HL-60/S4 treated with phorbol 12-myristate 13-acetate at 8.2 ng/mL for 4 days and 3 days (cell line): Measurements from ENCODE around the gene ZEB2.

ENCODE experiments used
- in situ Hi-C: fragments of 300-500 bp; cut with MboI; formaldehyde crosslinking; loops from 2 replicates; pipeline ENCODE4 v1.15.0; 2022; ENCODE audit warnings: low sequenced_read_pairs

Gene ZEB2

DNA sequence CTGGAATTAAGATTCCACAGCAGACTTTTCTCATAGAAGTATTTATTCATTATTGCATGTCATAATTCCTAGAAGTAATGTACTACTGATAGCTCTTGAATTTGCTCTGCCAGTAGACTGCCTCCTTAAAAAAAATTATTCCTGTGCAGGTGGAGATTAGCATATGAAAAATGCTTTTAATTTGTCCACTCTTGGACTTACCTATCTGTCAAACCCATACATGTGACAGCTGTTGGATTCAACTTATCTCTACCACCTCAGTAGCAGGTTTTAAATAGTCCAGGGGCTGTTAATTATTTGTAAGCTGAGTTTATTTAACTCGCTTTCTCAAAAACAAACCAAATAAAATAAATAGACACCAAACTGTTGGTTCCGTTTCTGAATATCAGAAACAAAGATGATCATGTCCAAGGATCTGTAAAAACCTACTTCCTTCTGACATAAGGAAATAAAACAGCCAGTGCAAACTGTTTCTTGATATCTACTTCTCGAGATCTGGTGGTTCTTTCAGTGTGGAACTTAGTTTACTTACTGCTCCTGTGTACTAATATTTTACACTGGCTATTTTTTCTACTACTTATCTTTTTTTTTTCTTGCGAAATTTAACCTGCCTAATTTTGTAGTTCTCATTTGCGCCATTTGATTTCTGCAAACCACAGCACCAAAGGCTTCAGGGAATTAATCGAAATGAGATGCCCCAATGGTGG, 44.2 kb downstream of the ZEB2 start:
- in situ Hi-C loops = no loop called here

DNA sequence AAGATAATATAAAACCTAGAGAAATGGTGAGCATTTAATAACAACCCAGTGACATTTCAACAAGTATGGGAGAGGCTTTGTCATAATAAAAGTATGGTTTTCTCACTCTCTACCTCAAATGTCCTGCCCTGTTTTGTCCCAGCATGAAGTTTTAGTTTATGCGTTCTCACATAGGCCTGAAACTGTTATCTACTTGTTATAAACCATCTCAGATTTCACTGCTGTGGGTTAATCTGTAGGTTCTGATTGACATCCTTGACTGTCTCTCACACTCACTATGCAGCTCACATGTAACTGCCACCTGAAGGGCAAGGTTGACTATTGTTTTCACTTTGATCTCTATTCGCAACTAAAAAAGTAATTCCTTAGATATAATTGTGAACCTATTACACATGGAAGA, 44.9 kb downstream of the ZEB2 start:
- in situ Hi-C loops = no loop called here

DNA sequence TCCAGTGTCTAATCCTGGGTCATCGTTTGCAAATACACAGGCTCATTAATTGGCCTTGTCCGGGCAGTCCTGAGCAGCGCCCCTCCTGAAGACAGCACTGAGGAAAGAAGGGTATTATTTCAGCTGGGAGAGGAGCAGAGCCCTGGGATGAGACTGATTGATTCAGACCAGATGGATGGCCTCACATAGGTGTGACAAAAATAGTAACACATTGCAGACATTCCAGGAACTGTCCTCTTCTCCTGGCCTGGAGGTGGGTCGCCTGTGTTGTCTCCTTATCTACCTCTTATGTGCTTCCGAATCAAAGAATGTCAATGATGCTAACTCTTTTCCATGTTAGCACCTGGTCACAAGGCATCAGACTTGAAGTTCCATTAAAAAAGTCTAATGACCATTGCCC, 45.9 kb downstream of the ZEB2 start:
- in situ Hi-C loops = no loop called here

DNA sequence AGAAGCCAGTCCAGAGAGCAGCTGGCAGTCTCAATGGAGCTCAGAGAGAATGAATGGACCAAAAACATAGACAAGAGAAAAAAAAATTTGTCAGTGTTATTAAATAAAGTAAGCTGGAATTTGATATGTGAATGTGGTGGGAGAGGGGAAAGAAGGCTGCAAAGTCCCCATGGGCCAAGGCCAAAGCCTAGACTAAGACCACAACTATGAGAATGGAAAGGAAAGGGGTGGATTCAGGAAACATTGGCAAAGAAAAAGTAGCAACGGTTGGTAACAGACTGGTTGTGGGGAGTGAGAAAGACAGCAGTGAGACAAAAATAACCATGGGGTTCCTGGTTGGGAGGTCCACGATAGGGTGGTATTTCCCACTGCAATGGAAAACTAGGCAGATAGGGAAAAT, 47.0 kb downstream of the ZEB2 start:
- in situ Hi-C loops = no loop called here

DNA sequence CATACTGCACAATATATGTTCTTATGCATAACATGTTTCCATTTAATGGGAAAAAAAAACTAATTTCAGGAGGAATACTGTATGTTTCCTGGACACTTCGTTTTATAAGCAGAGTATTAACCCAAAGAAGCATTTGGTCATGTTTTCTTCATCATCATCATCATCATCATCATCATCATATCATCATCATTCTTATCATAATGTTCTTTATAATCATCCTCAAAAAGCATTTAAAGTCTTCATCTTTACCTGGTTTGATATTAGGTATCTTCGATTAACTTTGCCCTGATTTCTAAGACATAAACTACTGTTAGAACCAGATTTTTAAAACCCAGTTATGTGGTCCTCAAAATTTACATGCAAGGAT, 47.9 kb downstream of the ZEB2 start:
- in situ Hi-C loops = no loop called here

DNA sequence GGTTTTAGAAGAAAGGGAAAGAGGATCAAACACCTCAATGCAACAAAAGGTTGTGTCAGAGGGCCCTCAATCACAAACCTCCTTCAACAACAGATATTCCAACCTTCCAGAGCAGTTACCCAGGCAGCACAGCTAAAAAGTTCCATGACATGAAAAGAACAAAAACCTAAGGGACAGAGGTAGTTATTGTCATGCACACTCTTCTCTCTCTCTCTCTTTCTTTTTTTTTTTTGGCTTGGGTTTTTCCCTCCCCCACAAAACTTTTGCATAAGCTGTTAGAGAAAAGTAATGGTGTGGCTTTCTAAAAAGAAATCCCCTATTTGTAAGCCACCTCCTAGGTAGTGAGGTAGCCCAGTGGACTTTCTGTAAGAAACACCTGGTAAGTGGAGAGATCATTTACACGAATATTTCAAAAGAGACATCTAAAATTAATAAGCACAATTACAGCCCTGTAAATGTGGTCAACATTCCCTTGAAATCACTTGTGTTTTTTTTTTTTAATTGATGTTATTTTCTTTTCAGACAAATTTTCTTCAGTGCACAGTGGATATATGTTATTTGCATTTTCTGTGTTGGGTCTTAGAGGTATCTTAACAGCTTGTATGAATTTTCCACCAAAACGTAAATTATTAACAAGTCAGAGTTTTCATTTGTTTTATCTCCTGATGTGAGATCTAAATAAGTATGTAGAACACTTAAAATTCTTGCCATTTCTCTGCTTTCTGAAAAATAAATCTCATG, 48.4 kb downstream of the ZEB2 start:
- in situ Hi-C loops = no loop called here

DNA sequence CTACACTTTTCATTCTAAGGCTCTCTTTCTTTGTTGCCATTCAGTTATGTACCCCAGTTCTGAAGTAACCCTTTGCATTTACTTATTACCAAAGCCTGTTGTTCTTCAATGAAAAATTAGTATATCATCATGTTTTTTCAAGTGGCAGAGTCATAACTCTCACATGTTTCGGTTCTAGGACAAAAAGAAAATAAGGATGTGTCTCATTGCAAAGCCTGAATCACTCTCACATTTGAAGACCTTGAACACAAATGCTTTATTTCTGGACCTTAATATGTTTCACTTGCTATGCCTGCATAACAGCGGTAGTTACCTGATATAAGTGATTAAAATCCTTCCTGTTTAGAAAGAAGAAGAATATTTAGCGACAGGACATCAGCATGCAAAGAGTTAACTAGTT, 49.1 kb downstream of the ZEB2 start:
- in situ Hi-C loops = no loop called here

DNA sequence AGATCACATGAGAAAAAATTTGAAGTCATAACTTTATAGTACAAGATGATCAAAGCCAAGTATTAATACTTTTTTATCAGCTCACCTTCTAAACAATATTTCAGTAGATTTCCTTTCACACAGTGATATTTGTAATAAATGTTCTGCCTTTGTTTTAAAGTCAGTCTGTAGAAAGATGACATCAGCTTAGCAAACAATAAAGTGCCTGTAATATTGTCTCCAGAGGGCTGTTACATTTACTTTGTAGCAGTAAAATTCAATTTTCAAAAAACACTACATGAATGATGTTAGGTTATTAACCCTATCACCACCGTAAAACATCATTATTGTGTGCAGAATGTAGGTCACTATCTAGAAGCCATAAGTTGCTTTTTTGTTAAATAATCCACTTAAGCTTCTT, 49.6 kb downstream of the ZEB2 start:
- in situ Hi-C loops = no loop called here

DNA sequence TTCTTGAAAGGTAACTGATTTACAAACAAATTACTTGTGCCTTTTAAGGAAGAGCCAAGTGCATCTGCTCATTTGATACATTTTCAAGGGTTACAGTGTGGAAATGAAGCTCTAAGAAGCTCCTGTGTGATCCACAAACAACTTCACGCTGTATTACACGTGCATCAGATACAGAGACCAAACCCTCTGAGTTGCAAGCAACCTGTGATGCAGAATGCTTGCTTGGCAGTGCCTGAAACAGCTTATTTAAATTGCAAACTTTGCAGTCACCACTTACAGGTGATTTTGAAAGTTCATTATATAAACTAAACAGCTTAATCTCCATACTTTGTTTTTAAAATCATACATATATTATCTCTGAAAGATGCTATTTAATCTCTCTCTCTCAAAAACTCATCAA, 50.1 kb downstream of the ZEB2 start:
- in situ Hi-C loops = no loop called here

DNA sequence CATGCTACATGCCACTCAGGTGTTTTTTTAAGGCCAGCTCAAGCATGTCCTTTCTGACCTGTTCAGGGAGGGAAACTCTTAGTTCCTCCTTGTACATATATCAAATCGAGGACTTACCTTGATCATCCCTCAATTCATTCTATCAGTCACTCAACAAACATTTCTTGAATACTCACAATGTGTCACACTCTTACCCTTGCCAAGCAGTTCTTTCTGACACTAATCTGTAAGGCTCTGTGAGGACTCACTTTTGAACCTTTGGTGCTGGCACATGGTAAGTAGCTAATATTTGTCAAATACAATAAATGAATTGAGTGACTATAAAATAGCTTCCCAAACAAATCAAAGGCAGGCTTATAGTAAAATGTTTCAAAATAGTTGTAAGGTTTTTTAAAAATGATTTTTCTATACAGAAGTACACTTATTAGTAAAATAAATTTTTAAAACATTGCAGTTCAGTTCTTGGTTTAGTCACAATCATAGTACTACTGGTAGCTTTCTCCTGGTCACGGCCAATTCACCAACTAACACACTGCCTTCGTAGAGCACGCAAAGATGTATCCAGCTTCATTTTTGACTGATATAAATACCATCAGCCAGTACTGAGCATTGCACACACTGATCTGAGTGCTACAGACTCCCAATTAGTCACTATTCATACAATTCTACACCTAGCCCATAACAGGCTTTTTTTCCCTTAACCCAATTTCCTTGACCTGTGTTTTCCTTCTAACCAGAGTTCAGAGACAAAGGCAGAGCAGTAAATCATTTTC, 50.9 kb downstream of the ZEB2 start:
- in situ Hi-C loops = no loop called here

DNA sequence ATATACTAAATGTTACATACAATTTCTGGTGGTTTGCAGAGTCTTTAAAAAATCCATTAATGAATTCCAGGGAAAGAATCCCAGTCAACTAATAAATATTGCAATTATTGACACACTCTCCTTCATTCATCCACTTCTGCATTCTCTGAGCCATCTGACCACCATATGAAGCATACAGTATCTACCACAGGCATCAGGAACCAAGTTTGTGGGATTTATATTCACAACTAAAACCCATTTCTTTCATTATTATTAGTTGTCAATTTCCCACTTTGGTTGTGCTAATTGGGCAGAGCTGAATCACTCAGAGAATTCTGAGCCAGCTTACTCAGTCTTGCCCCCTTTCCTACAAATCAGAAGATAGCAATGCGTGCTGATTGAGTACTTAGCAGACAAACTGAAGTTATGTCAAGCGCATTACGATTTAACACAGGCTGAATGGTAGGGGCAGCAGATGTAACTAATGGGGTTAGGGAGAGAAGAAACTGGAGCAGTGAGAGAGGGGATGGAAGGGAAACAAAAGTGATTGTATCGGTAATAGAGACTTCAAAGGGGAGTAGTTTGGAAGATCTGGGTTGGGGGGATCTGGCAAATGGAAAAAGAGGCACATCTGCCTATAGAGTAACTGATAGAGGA, 52.3 kb downstream of the ZEB2 start:
- in situ Hi-C loops = no loop called here

DNA sequence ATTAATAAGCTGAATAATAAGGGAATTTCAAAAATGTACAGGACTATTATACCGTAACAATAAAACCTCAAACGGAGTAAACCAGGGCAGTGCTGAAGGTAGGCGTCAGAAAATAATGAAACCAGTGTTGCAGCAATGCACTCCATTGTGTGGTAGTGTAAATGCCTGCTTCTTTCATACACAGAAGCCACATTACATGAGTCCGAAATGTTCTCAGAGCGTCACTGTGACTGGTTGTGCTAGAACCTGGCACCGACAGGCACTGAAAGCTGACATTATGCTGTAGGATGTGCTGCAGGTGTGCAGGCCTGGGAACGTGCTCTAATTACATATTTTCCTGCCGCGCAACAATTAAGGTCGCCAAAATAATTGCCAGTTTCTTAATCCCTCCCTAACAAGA, 53.3 kb downstream of the ZEB2 start:
- in situ Hi-C loops = no loop called here

DNA sequence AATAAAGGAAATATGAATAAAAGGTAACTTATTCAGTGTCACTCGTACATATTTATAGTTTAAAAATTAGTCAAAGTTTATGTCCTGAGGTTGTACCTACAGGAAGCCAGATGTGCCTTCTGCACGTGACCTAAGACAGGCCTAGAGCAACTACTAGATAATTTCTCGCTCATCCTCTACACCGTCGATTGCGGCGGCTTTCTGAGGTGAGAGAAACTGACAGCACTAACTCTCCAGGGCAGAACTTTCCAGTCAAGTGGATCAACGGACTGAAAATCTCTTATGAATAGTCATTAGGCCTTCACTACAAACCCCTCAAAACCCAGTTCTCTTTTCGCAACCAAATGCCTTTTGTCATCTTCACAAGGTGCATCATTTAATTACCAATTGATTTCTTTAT, 54.2 kb downstream of the ZEB2 start:
- in situ Hi-C loops = no loop called here

DNA sequence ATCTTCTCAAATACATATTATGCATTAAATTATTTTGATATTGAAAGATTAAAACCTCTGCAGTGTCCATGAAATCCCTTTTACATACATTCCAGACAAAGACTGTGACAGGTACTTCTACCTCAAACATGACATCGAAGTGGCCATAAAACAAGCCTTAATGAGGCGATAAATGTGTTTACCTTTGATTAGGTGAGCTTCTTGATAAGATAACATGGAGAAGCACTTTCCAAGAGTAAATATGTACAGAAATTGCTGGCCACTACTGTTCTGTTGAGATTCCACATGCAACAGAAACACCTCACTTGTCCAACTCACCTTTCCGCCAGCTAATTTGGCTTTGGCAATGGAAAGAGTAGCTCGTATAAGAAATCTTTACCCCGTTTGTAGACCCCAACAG, 55.2 kb downstream of the ZEB2 start:
- in situ Hi-C loops = no loop called here

DNA sequence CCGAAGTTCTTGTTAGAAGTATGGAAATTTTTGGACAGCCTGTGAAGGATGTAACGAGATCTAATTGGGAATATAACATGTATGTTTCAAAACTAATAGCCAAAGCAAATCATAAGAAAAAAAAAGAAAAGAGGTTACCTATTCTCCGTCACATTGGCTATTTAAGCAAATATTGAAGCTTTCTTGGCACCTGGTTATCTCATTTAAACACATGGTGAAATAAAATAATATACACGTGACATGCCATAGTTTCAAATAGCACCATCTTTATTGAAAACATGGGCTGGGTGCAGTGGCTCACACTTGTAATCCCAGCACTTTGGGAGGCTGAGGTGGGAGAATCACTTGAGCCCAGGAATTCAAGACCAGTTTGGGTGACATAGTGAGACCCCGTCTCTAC, 56.7 kb downstream of the ZEB2 start:
- in situ Hi-C loops = no loop called here

DNA sequence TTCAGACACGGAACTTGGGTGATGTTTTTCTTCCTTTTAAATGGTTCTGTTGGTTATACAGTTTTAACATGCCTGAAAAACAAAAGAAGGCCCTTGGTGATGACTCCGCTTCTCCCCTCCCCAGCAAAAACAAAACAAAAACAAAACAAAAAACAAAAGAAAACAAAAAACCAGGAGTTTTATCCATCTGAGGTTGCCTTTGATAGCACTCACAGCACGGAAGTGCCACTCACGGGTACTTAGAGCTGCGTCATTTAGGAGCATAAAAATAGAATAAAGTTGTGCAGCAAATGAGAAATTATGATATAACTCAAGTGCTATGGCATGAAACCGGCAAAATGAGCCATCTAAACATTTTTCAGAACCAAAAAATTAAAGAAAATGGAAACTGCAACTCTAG, 57.7 kb downstream of the ZEB2 start:
- in situ Hi-C loops = no loop called here

DNA sequence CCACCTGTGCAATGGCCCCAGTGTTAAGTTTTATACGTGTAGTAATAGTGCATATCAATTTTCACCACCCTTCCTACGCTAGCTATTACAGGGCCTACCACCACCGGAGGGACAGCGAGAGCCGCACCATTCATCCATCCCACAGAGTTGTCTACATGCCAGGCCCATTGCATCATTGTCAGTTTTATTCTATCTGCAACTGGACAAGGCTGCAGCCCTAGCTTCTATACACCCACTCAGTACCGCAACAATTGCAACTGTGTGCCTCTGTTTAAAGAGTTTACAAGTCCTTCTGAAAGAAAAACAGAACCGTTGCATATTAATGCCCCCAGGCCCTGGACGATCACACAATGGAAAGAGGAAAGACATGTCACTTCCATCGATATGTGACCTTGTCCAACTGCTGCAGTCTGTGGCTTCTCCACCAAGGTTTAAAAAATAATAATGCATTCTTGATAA, 58.6 kb downstream of the ZEB2 start:
- in situ Hi-C loops = no loop called here

DNA sequence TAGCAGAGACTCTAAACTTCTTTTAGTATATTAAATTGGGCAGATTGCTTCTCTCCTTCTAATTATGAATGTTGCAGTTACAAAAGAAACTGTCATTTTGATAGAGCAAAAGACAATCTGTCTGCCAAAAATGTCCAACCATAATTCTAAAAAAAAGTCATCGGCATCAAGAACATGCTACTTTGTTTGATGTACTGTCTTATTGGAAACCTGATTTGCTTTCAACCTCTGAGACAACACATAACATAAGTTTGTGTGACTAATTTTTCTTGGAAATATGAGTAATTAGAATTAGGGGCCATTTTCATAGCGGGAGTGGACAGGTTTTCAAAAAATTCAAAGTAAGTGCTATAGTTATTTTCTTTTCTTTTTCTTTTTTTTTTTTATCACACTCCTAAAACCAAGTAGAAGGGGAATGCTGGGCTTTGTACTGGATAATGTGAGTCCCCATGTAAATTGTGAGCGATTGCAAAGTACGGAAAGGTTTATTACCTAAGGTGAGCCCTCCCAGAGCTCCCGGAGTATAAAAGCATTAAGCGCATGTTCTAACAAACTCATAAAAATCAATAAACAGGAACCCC, 59.1 kb downstream of the ZEB2 start:
- in situ Hi-C loops = no loop called here

DNA sequence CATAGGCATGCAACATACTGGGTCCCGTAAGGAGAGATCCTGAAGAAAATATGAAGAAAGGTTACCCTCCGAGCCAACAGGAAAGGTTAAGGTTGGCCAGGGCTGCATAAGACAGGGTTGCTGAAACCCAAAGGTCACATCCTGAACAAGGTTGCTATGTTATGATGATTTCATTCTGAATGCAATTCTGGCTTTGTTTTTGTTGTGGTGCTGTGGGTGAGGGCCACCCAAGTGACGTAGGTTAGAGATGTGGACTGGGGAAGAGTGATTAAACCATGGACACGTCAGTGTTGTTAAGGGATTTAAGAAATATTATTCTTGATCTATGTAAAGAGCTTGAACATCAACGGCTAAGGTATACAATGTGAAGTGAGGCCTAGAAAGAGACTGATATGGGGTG, 60.0 kb downstream of the ZEB2 start:
- in situ Hi-C loops = no loop called here

DNA sequence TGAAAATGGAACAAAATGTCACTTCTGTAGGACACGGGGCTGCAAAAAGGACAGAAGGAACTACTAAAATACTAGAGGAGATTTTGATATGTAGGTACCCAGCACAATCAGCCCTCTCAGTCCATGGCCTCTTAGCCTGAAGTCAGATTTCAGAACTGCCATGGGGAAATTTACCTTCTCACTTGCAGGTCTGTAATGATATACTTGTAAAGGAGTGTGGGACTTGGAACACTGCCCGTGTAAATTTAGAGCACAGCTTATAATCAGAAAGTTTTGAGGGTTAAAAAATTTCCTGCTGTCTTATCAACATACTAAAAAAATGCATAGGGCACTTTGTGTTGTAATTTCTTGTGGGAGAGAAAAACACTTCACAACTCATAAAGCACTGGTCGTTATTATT, 60.6 kb downstream of the ZEB2 start:
- in situ Hi-C loops = no loop called here

DNA sequence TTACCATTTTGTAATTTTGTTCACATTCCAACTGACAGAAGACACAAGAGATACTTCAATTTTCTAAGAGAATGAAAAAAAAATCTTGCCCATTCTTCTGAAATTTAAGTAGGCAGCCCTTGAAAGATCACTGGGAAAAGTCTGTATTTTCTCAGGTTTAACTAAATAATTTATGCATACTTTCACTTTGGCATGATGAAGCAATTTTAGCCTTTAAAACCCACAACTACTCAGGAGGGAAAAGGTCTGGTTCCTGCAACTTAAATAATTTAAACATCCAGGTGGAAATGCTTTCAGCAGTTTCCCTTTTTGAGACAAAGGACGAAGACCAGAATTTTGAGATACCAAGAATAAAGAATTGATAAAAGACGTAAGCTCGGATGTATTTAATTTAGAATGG, 61.4 kb downstream of the ZEB2 start:
- in situ Hi-C loops = no loop called here
